IPS DF 4.7 (cell line): ENCODE measurements around the gene SNAI1.

Experiments
- DNase-seq: peaks from one replicate; pipeline ENCODE4 v3.0.0-alpha.2; 2013; ENCODE audit warnings: low spot score; ENCODE audit errors: extremely low read depth

SNAI1 gene

DNA sequence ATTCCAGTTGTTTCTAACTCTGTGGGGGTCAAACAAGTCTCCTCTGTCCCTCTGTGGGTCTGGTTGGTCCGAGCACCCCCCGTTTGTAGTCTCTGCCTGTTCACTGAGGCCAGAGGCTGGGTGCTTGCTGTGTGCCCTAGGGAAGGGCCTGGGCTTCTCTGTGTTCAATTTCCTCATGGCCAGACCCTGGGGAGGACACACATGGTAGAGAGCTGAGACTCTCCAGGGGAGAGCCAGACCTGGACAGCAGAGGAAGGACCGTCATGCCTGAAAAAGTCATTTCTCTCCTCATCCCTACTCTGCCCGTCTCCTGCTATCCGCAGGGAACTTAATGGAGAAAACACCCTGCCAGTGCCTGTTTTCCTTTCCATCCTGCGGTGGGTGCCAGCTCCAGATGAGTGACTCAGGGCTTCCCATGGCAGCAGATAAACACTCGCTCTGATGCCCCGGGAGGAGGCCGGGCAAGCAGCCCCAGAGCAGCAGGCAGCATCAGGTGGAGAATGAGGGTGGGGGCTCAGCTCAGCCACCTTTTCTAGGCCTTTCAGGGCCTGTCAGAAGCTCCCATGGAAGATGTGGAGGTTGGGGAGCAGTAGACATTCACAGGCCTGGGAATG is 51.9 kb downstream of the SNAI1 start:
- no peak for DNase-seq

GRCh38 chr20:50036703-50037102 is 53.9 kb downstream of the SNAI1 start:
- no peak for DNase-seq

- DNase-seq = no peak
These were observed 54.3 kb downstream of the SNAI1 start for GRCh38 chr20:50037123-50037522.

GRCh38 chr20:50037575-50037974 is 54.8 kb downstream of the SNAI1 start:
- no peak for DNase-seq

GRCh38 chr20:50038169-50038568 is 55.4 kb downstream of the SNAI1 start:
- no peak for DNase-seq
